ENCODE data around the gene AKAP7.
A peak's percentile ranks its signal among the peaks of the same experiment; 100 is the strongest.

AKAP7 gene

GRCh38 chr6:131107151-131107550, 28.1 kb upstream of the AKAP7 start:
- DNase-seq (ENCODE audit: low spot score) = no peak
- TF ChIP-seq, protein P1, sequence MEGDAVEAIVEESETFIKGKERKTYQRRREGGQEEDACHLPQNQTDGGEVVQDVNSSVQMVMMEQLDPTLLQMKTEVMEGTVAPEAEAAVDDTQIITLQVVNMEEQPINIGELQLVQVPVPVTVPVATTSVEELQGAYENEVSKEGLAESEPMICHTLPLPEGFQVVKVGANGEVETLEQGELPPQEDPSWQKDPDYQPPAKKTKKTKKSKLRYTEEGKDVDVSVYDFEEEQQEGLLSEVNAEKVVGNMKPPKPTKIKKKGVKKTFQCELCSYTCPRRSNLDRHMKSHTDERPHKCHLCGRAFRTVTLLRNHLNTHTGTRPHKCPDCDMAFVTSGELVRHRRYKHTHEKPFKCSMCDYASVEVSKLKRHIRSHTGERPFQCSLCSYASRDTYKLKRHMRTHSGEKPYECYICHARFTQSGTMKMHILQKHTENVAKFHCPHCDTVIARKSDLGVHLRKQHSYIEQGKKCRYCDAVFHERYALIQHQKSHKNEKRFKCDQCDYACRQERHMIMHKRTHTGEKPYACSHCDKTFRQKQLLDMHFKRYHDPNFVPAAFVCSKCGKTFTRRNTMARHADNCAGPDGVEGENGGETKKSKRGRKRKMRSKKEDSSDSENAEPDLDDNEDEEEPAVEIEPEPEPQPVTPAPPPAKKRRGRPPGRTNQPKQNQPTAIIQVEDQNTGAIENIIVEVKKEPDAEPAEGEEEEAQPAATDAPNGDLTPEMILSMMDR (IDR thresholded peaks at IDR 0.05; ENCODE audit: extremely low read depth, missing control alignments) = no peak

DNA sequence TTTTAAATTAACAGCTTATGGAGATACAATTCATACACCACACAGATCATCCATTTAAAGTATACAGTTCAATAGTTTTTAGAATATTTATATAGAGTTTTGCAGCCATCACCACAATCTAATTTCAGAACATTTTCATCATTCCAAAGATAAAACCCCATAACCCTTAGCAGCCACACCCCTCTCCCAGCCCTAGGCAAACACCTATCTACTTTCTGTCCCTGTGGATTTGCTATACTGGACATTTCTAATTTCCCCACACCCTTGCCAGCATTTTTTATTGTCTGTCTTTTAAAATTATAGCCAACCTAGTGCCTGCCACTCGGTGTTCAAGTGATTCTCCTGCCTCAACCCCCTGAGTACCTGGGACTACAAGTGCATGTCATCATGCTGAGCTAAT, 23.0 kb upstream of the AKAP7 start:
- TF ChIP-seq, protein P1 (IDR thresholded peaks at IDR 0.05; ENCODE audit: extremely low read depth, missing control alignments) = no peak

DNA sequence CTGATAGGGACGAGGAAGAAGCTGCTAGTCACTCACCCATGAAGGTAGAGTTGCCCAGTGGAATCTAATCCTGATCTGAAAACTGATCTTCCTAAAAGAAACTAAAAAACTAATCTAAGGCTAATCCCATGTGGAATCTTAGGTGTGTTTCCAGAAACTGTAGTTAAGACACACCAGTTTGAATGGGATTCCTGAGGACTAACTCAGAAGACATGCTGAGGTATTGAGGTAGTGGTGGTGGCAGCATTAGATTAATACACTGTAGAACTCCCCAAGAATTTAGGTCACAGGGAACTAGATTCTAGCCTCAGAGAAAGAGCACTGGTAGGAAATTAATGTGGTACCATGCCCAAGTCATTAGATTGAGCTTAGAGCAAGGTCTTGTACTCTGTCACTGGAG, 19.6 kb upstream of the AKAP7 start:
- no peak for DNase-seq (ENCODE audit: low spot score)
- TF ChIP-seq, protein P1 (IDR thresholded peaks at IDR 0.05; ENCODE audit: extremely low read depth, missing control alignments) = no peak

More for the DNA sequence above, 23.0 kb upstream of the AKAP7 start:
- DNase-seq (ENCODE audit: low spot score) = no peak

DNA sequence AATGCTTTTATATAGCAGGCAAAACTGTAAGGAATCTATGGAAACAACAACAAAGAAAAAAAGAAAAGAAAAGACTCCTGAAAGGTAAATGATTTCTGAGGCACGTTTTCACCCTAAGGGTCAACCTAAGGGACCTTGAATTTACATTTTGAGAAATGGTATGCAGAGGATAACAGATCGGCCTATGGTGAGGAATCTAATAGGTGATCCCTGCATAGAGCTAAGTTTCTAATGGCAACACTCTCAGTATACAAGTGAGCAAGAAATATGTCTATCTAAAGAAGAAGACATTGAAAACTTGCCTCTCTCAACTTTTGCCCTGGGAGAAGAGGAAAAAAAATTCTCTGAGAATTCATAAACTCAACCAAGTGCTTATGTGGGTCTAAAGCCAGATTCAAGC, 18.9 kb upstream of the AKAP7 start:
- TF ChIP-seq, protein P1 (IDR thresholded peaks at IDR 0.05; ENCODE audit: extremely low read depth, missing control alignments) = no peak

GRCh38 chr6:131116755-131117360, 18.4 kb upstream of the AKAP7 start:
- TF ChIP-seq, protein P1 (IDR thresholded peaks at IDR 0.05; ENCODE audit: extremely low read depth, missing control alignments) = no peak
- DNase-seq (ENCODE audit: low spot score) = peak; percentile 26

More for the DNA sequence above, 18.9 kb upstream of the AKAP7 start:
- no peak for DNase-seq (ENCODE audit: low spot score)

DNA sequence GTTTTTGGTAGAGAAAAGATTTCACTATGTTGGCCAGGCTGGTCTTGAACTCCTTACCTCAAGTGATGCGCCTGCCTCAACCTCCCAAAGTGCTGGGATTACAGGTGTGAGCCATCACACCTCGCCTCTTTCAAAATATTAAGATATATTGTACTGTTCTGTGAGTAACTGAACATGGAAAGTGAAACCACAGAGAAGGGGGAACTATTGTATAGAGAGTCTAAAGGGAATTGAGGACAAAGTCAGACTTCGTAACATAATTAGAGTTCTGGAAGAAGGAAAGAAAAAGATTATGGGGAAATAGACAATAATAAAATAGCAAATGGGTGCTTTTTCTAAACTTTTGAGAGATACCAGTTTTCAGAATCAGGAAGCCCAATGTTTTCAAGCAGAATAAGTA, 17.4 kb upstream of the AKAP7 start:
- TF ChIP-seq, protein P1 (IDR thresholded peaks at IDR 0.05; ENCODE audit: extremely low read depth, missing control alignments) = no peak
- DNase-seq (ENCODE audit: low spot score) = no peak

DNA sequence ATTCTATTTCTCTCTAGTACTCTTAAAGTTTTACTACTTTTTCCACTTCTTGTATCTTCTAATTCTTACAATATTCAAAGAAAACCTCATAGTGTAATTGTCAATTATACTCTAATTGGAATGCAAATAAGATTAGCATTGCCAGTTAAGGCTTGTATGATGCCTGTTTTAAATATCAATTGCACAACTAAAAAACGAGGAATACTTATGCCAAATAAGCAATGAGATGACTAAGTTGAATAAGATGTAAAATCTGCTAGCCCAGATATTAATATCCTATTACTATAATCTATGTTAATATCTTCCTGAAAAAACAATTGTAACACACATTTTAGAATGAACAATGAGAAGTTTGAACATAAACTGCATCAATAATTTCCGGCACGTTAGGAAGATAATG, 13.3 kb upstream of the AKAP7 start:
- TF ChIP-seq, protein P1 (IDR thresholded peaks at IDR 0.05; ENCODE audit: extremely low read depth, missing control alignments) = no peak

More for the DNA sequence above, 13.3 kb upstream of the AKAP7 start:
- DNase-seq (ENCODE audit: low spot score) = no peak
